ENCODE data around the gene ENGASE.
A peak's percentile ranks its signal among the peaks of the same experiment; 100 is the strongest.

Gene ENGASE

DNA sequence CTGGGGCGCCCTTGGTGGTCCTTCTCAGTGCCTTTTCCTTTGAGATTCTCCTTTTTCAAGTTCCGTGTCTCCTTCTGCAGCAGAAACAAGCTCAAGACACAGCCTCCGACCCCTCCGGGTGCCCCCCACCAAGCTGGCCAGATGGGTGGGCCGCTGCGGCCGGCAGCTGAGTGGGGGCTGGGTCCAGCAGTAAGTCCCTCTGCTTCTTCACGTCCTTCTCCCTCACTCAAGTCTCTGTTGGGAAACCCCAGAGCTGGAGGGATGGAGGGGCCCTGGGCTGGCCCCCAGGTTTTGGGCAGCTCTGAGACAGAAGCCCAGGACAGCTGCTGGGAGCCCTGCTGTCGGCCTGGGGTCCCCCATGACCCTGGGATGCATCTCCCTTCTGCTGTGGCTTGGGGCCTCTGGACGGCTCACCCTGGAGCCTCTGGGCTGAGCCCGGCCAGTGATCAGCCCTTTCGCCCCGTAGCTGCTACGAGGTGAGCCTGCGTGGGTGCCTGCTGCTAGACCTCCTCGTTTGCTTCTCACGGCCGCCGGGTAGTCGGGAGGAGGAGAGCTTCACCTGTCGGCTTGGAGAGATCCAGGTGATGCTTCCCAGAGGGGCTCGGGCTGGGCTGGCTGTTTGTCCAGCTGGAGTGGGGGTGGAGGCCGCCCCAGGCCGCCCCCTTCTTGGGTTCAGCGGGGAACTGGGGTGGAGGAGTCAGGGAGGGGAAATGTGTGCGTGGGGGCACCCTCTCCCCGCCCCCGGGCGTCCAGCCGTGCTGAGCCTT lies 10.7 kb downstream of the ENGASE start:
- Histone ChIP-seq H3K27me3 (replicated peaks; ENCODE audit: control insufficient read depth, insufficient read depth, low read length) (no peaks in the 10 kb centered on the region), H3K4me3 (replicated peaks; ENCODE audit: low read depth, low read length) (no peak overlapping the region), H3K36me3 (ENCODE audit: control insufficient read depth, insufficient read depth, low read length) (peaks cover 12% of the 10 kb centered on the region)
- DNase-seq (ENCODE audit: extremely low read depth, insufficient read length): no peak
- TF ChIP-seq, protein P1, sequence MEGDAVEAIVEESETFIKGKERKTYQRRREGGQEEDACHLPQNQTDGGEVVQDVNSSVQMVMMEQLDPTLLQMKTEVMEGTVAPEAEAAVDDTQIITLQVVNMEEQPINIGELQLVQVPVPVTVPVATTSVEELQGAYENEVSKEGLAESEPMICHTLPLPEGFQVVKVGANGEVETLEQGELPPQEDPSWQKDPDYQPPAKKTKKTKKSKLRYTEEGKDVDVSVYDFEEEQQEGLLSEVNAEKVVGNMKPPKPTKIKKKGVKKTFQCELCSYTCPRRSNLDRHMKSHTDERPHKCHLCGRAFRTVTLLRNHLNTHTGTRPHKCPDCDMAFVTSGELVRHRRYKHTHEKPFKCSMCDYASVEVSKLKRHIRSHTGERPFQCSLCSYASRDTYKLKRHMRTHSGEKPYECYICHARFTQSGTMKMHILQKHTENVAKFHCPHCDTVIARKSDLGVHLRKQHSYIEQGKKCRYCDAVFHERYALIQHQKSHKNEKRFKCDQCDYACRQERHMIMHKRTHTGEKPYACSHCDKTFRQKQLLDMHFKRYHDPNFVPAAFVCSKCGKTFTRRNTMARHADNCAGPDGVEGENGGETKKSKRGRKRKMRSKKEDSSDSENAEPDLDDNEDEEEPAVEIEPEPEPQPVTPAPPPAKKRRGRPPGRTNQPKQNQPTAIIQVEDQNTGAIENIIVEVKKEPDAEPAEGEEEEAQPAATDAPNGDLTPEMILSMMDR (IDR thresholded peaks at IDR 0.05; ENCODE audit: insufficient read depth, low read length, poor library complexity, severe bottlenecking): no peak

DNA sequence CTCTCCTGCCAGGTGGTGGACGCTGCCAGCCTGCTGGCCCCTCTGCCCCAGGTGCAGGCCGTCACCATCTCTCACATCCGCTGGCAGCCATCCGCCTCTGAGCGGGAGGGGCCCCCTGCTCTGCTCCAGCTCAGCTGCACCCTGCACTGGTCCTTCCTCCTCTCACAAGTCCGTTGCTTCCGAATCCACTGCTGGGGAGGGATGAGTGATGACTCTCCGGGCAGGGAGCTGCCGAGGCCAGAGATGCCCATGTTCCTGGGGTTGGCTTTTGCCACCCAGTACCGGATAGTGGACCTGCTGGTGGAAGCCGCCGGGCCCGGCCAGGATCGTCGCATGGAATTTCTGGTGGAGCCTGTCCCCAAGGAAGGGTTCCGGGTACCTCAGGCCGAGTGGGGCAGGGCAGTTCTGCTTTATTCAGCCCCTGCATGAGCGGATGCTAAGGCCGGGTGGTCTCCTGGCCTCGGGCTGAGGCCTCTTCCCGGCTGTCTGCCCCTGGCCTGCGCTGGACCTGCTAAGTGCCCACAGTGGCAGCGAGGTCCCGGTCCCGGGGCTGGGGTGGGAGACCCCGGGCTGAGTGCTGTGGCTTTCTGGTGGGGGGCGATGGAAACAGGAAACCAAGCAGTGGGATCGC lies 11.4 kb downstream of the ENGASE start:
- Histone ChIP-seq H3K27me3 (replicated peaks; ENCODE audit: control insufficient read depth, insufficient read depth, low read length) (no peaks in the 10 kb centered on the region), H3K36me3 (ENCODE audit: control insufficient read depth, insufficient read depth, low read length) (peaks cover 10% of the 10 kb centered on the region), H3K4me3 (replicated peaks; ENCODE audit: low read depth, low read length) (no peak overlapping the region)
- TF ChIP-seq, protein P1 (IDR thresholded peaks at IDR 0.05; ENCODE audit: insufficient read depth, low read length, poor library complexity, severe bottlenecking): no peak
- DNase-seq (ENCODE audit: extremely low read depth, insufficient read length): no peak

DNA sequence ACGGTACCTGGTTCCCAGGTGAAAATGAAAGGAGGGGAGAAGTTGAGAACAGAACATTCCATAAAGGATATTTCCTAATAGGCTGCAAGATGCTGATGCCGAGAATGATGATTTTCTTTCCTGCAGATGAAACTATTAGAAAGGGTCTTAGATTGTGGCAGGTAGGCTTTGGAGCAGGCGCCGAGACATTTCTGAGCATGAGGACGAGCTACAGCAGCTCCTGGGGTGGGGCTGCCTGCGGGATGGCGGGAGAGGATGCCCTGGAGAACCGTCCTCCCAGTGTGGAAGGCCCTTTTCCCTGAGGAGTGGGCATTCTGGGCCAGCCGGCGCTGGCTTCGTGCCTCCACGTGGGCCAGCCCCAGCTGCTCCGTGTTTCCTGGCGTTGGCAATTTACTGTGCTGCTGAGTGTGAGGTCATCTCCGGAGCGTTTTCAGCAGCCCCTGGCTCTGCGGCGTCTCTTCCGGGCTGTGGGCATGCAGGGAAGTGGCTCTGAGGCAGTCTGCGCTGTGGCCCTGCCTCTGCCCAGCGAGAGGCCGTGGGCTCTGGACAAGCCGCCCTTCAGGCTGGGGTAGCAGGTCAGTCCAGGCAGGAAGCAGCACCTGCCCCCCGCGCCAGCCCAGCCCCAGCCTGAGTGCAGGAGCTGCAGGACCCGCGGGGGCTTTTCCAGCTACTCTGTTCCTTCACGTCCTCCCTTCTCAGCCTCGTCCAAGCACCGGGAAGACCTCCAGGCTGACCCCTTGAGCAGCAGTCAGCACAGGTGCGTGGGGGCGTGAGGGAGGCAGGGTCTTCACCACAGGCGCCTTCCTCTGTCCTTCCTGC lies 12.2 kb downstream of the ENGASE start:
- TF ChIP-seq, protein P1 (IDR thresholded peaks at IDR 0.05; ENCODE audit: insufficient read depth, low read length, poor library complexity, severe bottlenecking): no peak
- no peak for DNase-seq (ENCODE audit: extremely low read depth, insufficient read length)
- H3K4me3 ChIP-seq (replicated peaks; ENCODE audit: low read depth, low read length): no peak overlapping the region
- H3K27me3 ChIP-seq (replicated peaks; ENCODE audit: control insufficient read depth, insufficient read depth, low read length): no peaks in the 10 kb centered on the region
- peaks cover 10% of the 10 kb centered on the region for H3K36me3 ChIP-seq (ENCODE audit: control insufficient read depth, insufficient read depth, low read length)

DNA sequence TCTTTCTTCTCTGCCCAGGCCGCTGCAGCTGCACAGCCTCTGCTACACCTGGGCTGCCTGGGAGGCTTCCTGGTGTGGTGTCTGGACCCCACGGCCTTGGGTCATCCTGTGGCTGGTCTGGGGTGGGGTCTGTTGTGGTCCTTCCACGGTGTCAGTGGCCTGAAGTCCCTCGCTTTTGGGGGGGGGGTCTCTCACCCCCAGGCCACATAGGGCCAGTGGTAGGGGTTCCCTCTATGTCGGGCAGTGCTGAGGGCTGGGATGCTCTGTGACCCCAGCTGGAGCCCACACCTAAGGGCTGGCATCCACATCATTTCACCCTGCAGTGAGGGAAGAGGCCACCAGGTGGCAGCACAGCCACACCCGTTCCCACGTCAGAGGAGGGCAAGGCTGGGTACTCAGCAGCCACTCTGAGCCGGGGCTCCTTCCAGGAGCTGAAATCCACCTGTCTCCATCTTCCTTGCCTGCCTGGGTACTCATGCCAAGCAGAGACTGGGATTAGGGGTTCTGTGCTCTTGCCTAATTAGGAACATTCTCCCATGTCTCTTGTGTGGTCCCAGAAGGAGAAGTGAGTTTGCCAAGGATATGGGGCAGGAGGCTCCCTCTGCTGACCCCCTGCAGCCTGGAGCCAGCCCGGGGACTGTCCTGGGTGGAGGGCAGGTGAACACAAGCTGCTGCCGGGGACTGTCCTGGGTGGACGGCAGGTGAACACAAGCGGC lies 13.0 kb downstream of the ENGASE start:
- TF ChIP-seq, protein P1 (IDR thresholded peaks at IDR 0.05; ENCODE audit: insufficient read depth, low read length, poor library complexity, severe bottlenecking): peak; percentile 89
- no peak overlapping the region for H3K4me3 ChIP-seq (replicated peaks; ENCODE audit: low read depth, low read length)
- H3K36me3 ChIP-seq (ENCODE audit: control insufficient read depth, insufficient read depth, low read length): peaks cover 10% of the 10 kb centered on the region
- peak; percentile 43 for DNase-seq (ENCODE audit: extremely low read depth, insufficient read length)
- H3K27me3 ChIP-seq (replicated peaks; ENCODE audit: control insufficient read depth, insufficient read depth, low read length): no peaks in the 10 kb centered on the region

DNA sequence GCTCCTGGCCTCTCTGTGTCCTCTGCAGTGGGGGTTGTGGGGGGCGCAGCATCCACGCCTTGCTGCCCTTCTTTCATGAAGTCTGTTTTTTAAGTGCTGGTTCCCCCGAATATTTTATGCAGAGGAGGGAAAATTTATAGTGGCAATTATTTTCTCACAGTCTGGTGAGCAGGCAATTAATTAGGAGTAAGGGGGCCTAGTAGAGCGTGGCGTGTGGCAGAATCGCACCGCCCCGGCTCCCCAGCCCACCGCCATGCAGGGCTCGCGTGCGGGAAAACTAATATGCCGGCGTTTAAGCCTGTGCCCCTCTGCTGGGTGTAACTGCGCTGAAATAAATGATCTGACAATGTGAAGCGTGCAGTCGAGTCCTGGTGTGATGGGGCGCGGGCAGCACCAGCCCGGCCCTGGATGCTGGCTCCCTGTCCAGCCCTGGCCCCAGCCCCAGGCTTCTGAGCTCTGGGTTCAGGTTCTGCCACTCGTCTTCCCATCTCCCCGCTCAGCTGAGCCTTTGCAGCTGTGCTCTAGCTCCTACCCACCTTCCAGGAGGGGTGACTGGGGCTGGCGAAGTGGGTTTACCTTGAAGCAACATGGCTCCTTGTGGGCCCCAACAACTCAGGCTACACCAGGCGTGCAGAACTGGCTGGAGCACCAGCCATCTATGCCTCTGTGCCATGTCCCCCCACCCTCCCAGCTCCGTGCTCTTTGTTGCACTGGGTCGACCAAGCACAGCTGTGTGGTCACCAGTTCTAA lies 13.8 kb downstream of the ENGASE start:
- no peaks in the 10 kb centered on the region for H3K27me3 ChIP-seq (replicated peaks; ENCODE audit: control insufficient read depth, insufficient read depth, low read length)
- H3K4me3 ChIP-seq (replicated peaks; ENCODE audit: low read depth, low read length): no peak overlapping the region
- TF ChIP-seq, protein P1 (IDR thresholded peaks at IDR 0.05; ENCODE audit: insufficient read depth, low read length, poor library complexity, severe bottlenecking): no peak
- H3K36me3 ChIP-seq (ENCODE audit: control insufficient read depth, insufficient read depth, low read length): peaks cover 4% of the 10 kb centered on the region
- DNase-seq (ENCODE audit: extremely low read depth, insufficient read length): no peak

Measured in GM06990 (cell line).